A549 (cell line): ENCODE measurements around the gene FGF4. TPM values are rescaled to one million over a fixed set of nuclear protein-coding genes. Genes with fewer than 3 reads are reported as not detected.
"Not testable (repeated sequence)": the region's sequence is repeated elsewhere in the genome, so short reads cannot be mapped to it uniquely, and the experiment has no call there.

Source experiments
- ATAC-seq, 2 experiments: fragments of 200-7000 bp in 1 of 2; fragments of >200 bp in 1 of 2; cut with Nextera tagmentation in 1 of 2; cut with Tn5 transposase in 1 of 2; 3 replicates each; pipeline versions ENCODE4 v1.8.0 to v1.9.1; 2018 to 2020; ENCODE audit warnings: mild to moderate bottlenecking in 1 of 2, moderate library complexity in 1 of 2
- CTCF ChIA-PET: fragments of 300-600 bp; sonication (Branson Sonifier 250); formaldehyde crosslinking; extraction: SDS; loops from one replicate; lab custom pipeline; 2021; ENCODE audit warnings: antibody characterized with exemption, inconsistent platforms; lab: Yijun Ruan, JAX
- POLR2A ChIA-PET: fragments of 350-600 bp; formaldehyde crosslinking; extraction: SDS; loops from one replicate; lab custom pipeline; 2021; ENCODE audit warnings: antibody characterized with exemption, inconsistent platforms; lab: Yijun Ruan, JAX
- DNase-seq, 2 experiments: peaks; one replicate each; pipeline versions ENCODE4 v3.0.0 to v3.0.0-alpha.2; 2011 to 2016; ENCODE audit warnings: low read depth in 1 of 2, low spot score in 1 of 2
- FAIRE-seq: peaks from 2 replicates; lab custom pipeline; 2011; peaks lifted over from hg19 to GRCh38; lab: Jason Lieb, UNC
- H3K27ac ChIP-seq, 2 experiments: fragments of >200 bp; sonication (Bioruptor Twin); formaldehyde crosslinking; 3 replicates each; pipeline ENCODE4 v1.5.1; 2016 to 2017
- H3K4me1 ChIP-seq: fragments of >200 bp; sonication (Bioruptor Twin); formaldehyde crosslinking; 3 replicates; pipeline ENCODE4 v1.6.1; 2016
- H3K4me2 ChIP-seq: fragments of >200 bp; sonication (Bioruptor Twin); formaldehyde crosslinking; 3 replicates; pipeline ENCODE4 v1.6.1; 2016
- H3K4me3 ChIP-seq: fragments of >200 bp; sonication (Bioruptor Twin); formaldehyde crosslinking; 3 replicates; pipeline ENCODE4 v1.5.1; 2016
- H3K9me3 ChIP-seq: fragments of >200 bp; sonication (Bioruptor Twin); formaldehyde crosslinking; 3 replicates; pipeline ENCODE4 v1.6.1; 2016
- CBX2 ChIP-seq: fragments of 200-600 bp; sonication (generic); IDR thresholded peaks from 2 replicates; pipeline ENCODE4 v1.6.1; 2016; ENCODE audit warnings: low read depth, mild to moderate bottlenecking, borderline replicate concordance
- EHF ChIP-seq: fragments of 250-450 bp; sonication (Bioruptor Pico); IDR thresholded peaks from 2 replicates; pipeline ENCODE4 v1.5.0; 2020; ENCODE audit warnings: mild to moderate bottlenecking
- ESRRA ChIP-seq: fragments of 150-350 bp; IDR thresholded peaks from 2 replicates; pipeline ENCODE4 v1.6.1; 2014; ENCODE audit warnings: mild to moderate bottlenecking, low read length, borderline replicate concordance
- FOSL2 ChIP-seq, 2 experiments: fragments of 450-650 bp in 1 of 2; fragments of >200 bp in 1 of 2; sonication (Bioruptor Twin) in 1 of 2; formaldehyde crosslinking; IDR thresholded peaks; 2 replicates each; pipeline versions ENCODE4 v1.5.0 to v1.6.1; 2016 to 2020; ENCODE audit warnings: mild to moderate bottlenecking in 1 of 2, moderate library complexity in 1 of 2
- MAFK ChIP-seq: fragments of 450-650 bp; IDR thresholded peaks from 2 replicates; pipeline ENCODE4 v1.6.1; 2014; ENCODE audit not compliant: partially characterized antibody
- MAZ ChIP-seq: fragments of 150-350 bp; IDR thresholded peaks from 2 replicates; pipeline ENCODE4 v1.6.1; 2014; ENCODE audit warnings: antibody characterized with exemption, low read depth, low read length, borderline replicate concordance
- NFE2L2 ChIP-seq: fragments of 150-350 bp; conservative IDR thresholded peaks from 2 replicates; pipeline ENCODE4 v1.6.1; 2014; ENCODE audit warnings: low read length
- NR3C1 ChIP-seq: fragments of >200 bp; sonication (Bioruptor Twin); formaldehyde crosslinking; IDR thresholded peaks from 3 replicates; pipeline ENCODE4 v1.6.1; 2017
- POLR2A ChIP-seq: IDR thresholded peaks from 2 replicates; pipeline ENCODE4 v1.6.1; 2012; ENCODE audit warnings: mild to moderate bottlenecking, low read length
- POLR2AphosphoS2 ChIP-seq: conservative IDR thresholded peaks from 2 replicates; pipeline ENCODE4 v1.6.1; 2012; ENCODE audit warnings: low read length, improper control_type of control experiment, inconsistent platforms
- RAD21 ChIP-seq, 2 experiments: fragments of >200 bp in 1 of 2; sonication (Bioruptor Twin) in 1 of 2; formaldehyde crosslinking in 1 of 2; IDR thresholded peaks in 1 of 2; conservative IDR thresholded peaks in 1 of 2; 2 replicates in 1 of 2; 3 replicates in 1 of 2; pipeline ENCODE4 v1.6.1; 2012 to 2018; ENCODE audit warnings: inconsistent platforms in 1 of 2
- RCOR1 ChIP-seq: fragments of 150-350 bp; IDR thresholded peaks from 2 replicates; pipeline ENCODE4 v1.6.1; 2014; ENCODE audit warnings: antibody characterized with exemption, low read length, low read depth
- RFX5 ChIP-seq: fragments of 450-650 bp; IDR thresholded peaks from 2 replicates; pipeline ENCODE4 v1.7.1; 2014; ENCODE audit warnings: antibody characterized with exemption, mild to moderate bottlenecking, moderate library complexity
- SMC3 ChIP-seq: fragments of >200 bp; sonication (Bioruptor Twin); formaldehyde crosslinking; IDR thresholded peaks from 3 replicates; pipeline ENCODE4 v1.6.1; 2018; ENCODE audit warnings: inconsistent platforms
- ZC3H11A ChIP-seq: fragments of 450-650 bp; IDR thresholded peaks from 2 replicates; pipeline ENCODE4 v1.6.1; 2014; ENCODE audit warnings: antibody characterized with exemption, mild to moderate bottlenecking
- WGBS: methylation state at CpG from one replicate; pipeline ENCODE4 v1.1.6; 2017; ENCODE audit errors: missing lambda C conversion rate; 5-methylcytosine and 5-hydroxymethylcytosine counted together
- polyA plus RNA-seq, 4 experiments: library from polyadenylated mRNA; depleted of rRNA in 3 of 4; stranded (reverse); fragments of >200 nt; fragmentation: RNase III in 1 of 4; extraction: RNeasy Plus Mini Kit Qiagen cat#74134 plus additional on column Dnase treatment in 1 of 4; gene quantifications; 2 replicates in 3 of 4; 3 replicates in 1 of 4; pipeline ENCODE4 v1.2.3, GENCODE V29; 2011 to 2017
- TF ChIP-seq, protein P1 (sequence below): fragments of >200 bp; sonication (Bioruptor Twin); formaldehyde crosslinking; IDR thresholded peaks from 3 replicates; pipeline ENCODE4 v1.5.1; 2016
- TF ChIP-seq, protein P2 (sequence below): fragments of 150-350 bp; IDR thresholded peaks from 2 replicates; pipeline ENCODE4 v1.6.1; 2014; ENCODE audit warnings: low read depth, mild to moderate bottlenecking, low read length
- TF ChIP-seq, protein P3 (sequence below): fragments of >200 bp; sonication (Bioruptor Twin); formaldehyde crosslinking; IDR thresholded peaks from 2 replicates; pipeline ENCODE4 v1.6.1; 2016
- TF ChIP-seq, protein P4 (sequence below): IDR thresholded peaks from 2 replicates; pipeline ENCODE4 v1.6.1; 2012
- TF ChIP-seq, protein P5 (sequence below): IDR thresholded peaks from 2 replicates; pipeline ENCODE4 v1.6.1; 2012

The FGF4 gene
- polyA plus RNA-seq, 2 of the 4 experiments (the other 2 are of a cell fraction) = not detected

DNA sequence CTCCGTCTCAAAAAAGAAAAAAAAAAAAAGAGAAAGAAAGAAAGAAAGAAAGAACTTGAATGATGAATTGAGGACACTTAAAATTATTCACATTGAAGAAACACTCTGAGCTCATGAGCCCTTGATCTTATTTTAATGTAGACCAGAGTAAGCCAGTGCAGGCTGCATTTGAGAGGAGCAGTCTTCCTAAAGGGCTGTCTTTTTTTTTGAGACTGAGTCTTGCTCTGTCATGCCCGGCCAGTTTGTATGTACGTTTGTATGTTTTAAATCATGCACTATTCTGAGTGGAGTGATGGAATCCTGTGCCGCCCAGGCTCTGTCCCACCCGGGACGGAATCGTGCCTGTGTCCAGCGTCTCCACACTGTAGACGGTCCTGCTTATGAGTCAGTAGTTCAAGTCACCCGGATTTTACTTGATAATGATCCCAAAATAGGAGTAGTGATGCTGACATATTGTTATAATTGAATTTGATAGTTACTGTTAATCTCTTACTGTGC lies 9.6 kb downstream of the FGF4 start (continued):
- TF ChIP-seq, protein P1, sequence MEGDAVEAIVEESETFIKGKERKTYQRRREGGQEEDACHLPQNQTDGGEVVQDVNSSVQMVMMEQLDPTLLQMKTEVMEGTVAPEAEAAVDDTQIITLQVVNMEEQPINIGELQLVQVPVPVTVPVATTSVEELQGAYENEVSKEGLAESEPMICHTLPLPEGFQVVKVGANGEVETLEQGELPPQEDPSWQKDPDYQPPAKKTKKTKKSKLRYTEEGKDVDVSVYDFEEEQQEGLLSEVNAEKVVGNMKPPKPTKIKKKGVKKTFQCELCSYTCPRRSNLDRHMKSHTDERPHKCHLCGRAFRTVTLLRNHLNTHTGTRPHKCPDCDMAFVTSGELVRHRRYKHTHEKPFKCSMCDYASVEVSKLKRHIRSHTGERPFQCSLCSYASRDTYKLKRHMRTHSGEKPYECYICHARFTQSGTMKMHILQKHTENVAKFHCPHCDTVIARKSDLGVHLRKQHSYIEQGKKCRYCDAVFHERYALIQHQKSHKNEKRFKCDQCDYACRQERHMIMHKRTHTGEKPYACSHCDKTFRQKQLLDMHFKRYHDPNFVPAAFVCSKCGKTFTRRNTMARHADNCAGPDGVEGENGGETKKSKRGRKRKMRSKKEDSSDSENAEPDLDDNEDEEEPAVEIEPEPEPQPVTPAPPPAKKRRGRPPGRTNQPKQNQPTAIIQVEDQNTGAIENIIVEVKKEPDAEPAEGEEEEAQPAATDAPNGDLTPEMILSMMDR = no peak
- TF ChIP-seq MAFK = no peak
- no peak for TF ChIP-seq SMC3
- no peak for TF ChIP-seq RAD21 (conservative IDR thresholded peaks at IDR 0.05 in 1 of 2, IDR thresholded peaks at IDR 0.05 in 1 of 2)
- TF ChIP-seq, protein P2, sequence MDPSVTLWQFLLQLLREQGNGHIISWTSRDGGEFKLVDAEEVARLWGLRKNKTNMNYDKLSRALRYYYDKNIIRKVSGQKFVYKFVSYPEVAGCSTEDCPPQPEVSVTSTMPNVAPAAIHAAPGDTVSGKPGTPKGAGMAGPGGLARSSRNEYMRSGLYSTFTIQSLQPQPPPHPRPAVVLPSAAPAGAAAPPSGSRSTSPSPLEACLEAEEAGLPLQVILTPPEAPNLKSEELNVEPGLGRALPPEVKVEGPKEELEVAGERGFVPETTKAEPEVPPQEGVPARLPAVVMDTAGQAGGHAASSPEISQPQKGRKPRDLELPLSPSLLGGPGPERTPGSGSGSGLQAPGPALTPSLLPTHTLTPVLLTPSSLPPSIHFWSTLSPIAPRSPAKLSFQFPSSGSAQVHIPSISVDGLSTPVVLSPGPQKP = no peak
- no peak for TF ChIP-seq MAZ
- no peak for TF ChIP-seq RCOR1
- TF ChIP-seq RFX5 = no peak
- TF ChIP-seq ESRRA = no peak
- TF ChIP-seq NFE2L2 = no peak

DNA sequence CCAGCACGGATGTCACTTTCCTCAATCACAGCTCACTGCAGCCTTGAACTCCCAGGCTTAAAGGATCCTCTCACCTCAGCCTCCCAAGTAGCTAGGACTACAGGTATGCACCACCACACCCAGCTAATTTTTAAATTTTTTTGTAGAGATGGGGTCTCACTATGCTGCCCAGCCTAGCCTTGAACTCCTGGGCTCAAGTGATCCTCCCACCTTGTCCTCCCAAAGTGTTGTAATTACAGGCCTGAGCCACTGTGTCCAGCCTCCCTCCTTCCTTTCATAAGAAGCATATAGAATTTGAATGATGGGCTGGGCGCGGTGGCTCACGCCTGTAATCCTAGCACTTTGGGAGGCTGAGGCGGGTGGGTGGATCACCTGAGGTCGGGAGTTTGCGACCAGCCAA lies 10.2 kb downstream of the FGF4 start:
- 85% methylated on average over 7 of the region's 7 CpGs for WGBS

DNA sequence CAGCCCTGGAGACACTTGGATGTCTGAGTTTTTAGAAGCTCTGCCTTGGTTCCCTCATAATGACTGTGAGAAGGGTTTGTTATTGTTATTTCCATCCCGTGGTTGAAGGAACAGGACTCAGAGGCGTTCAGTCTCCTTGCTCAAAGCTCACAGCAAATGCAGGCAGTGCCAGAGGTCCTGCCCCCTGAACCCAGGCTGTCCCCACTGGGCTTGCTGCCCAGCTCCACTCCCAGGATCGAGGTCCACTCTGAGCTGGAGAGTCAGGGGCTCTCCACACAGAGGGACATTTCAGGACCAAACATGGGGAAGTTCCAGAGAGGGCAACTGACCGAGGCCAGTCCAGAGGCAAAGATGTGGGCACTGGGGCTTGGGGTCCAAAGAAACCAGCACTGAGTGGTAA lies 14.8 kb downstream of the FGF4 start:
- FAIRE-seq (no peak), DNase-seq (no peak), ATAC-seq (no peak)
- CTCF ChIA-PET = interaction anchor here (0.9 to 1.1 kb wide), 4 partner anchors 10 to 113 kb away, joined by 3 to 4 read pairs (median 3); no protein-coding TSS in a partner anchor
- TF ChIP-seq FOSL2 (IDR thresholded peaks at IDR 0.05) = no peak
- no peak for TF ChIP-seq FOSL2 (CRISPR knock-in tag; IDR thresholded peaks at IDR 0.05)
- TF ChIP-seq NR3C1 = no peak
- no peak for TF ChIP-seq ZC3H11A
- TF ChIP-seq, protein P3, sequence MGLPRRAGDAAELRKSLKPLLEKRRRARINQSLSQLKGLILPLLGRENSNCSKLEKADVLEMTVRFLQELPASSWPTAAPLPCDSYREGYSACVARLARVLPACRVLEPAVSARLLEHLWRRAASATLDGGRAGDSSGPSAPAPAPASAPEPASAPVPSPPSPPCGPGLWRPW = no peak
- TF ChIP-seq RAD21 (conservative IDR thresholded peaks at IDR 0.05 in 1 of 2, IDR thresholded peaks at IDR 0.05 in 1 of 2) = no peak
- TF ChIP-seq POLR2AphosphoS2 = no peak
- TF ChIP-seq, protein P4, sequence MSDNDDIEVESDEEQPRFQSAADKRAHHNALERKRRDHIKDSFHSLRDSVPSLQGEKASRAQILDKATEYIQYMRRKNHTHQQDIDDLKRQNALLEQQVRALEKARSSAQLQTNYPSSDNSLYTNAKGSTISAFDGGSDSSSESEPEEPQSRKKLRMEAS = no peak
- Histone ChIP-seq H3K4me2 (no peak overlapping the region), H3K9me3 (peaks cover 10% of the 10 kb centered on the region; the same call in 2 of the 3 replicates), H3K27ac (no peak overlapping the region), H3K4me1 (no peaks in the 10 kb centered on the region), H3K4me3 (no peak overlapping the region)
- POLR2A ChIA-PET = no interaction called here
- WGBS = 3% methylated on average over 4 of the region's 4 CpGs

More for the DNA sequence above, 10.2 kb downstream of the FGF4 start:
- POLR2A ChIA-PET, H3K4me1 ChIP-seq, H3K27ac ChIP-seq, H3K9me3 ChIP-seq, H3K4me3 ChIP-seq, FAIRE-seq, ATAC-seq, H3K4me2 ChIP-seq, CTCF ChIA-PET, DNase-seq: not testable (repeated sequence)

DNA sequence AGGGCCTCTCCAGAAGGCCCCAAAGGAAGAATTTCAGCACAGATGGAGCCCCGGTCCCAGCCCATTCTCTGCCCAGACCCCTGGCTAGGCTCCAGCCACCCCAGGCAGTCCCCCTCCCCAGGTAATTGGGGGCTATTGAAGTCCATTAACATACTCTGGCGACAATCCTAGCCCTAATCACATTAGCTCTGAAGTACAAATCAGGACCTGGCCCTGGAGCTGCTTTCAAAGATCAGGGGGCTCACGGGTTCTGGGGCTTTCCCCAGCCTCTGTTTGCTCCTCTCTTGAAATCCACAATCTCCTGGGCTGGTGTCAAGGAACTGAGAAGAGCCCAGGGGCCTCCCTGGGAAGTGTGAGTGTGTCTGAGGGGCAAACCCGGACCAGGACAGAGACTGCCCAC lies 22.3 kb downstream of the FGF4 start:
- H3K27ac ChIP-seq = no peak overlapping the region
- no peaks in the 10 kb centered on the region for H3K9me3 ChIP-seq
- no peak for TF ChIP-seq EHF (CRISPR knock-in tag)
- no peak for TF ChIP-seq POLR2A
- TF ChIP-seq, protein P3 = no peak
- TF ChIP-seq MAZ = no peak
- TF ChIP-seq CBX2 = no peak
- TF ChIP-seq POLR2AphosphoS2 = no peak
- TF ChIP-seq, protein P5, sequence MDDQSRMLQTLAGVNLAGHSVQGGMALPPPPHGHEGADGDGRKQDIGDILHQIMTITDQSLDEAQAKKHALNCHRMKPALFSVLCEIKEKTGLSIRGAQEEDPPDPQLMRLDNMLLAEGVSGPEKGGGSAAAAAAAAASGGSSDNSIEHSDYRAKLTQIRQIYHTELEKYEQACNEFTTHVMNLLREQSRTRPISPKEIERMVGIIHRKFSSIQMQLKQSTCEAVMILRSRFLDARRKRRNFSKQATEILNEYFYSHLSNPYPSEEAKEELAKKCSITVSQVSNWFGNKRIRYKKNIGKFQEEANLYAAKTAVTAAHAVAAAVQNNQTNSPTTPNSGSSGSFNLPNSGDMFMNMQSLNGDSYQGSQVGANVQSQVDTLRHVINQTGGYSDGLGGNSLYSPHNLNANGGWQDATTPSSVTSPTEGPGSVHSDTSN = no peak
- TF ChIP-seq, all 56 proteins: peak for 0
- Histone ChIP-seq H3K4me1 (no peaks in the 10 kb centered on the region), H3K4me3 (no peak overlapping the region), H3K4me2 (no peak overlapping the region)
- ChIA-PET POLR2A (no interaction called here), CTCF (no interaction called here)
- ATAC-seq (no peak; a peak in 1 of 6 replicates), DNase-seq (no peak), FAIRE-seq (no peak)
- 26% methylated on average over 3 of the region's 4 CpGs for WGBS
